ENCODE results near the gene HIVEP2.

Gene HIVEP2

DNA sequence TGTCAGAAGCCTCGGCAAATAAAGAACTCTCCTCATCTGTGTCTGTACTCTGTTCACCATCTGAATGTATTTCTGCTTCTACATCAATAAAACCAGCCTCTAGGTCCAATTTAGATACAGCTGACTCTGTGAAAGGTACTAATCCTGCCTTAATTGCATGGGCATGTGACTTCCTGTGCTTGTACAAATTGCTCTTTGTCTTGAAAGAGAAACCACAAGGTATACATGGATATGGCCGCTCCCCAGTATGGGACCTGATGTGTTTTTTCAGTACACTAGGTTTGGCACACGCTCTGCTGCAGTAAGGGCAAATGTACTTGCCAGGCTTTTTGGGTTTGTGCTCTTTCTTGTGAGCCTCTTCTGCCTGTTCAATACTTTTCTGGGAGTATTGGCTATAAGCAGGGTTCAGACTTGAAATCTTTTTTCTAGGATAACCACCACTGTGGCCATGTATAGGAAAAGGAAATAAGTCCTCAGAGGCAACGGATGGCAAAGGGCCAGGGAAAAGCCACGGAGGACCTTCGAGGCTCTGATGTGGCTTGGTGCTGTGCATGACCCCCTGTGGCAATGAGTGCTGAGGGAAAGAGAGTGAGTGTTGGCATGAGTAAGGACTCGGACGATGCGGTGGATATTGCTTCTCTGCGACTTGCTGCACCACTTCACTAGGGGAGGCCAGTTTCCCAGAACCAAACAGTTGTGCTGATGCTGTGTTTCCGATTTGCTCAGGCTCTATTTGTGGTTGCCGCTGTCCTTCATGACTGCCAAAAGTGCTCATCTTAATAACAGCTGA lies 170.9 kb downstream of the HIVEP2 start:
- Histone ChIP-seq H3K36me3 (ENCODE audit: control insufficient read depth in 1 of 2, insufficient read depth in 2 of 2, low read length in 2 of 2) (peaks cover 19 to 26% of the 10 kb centered on the region in 2 donors), H3K27me3 (ENCODE audit: control insufficient read depth in 1 of 2, insufficient read depth in 2 of 2, low read length in 2 of 2) (no peaks in the 10 kb centered on the region), H3K9me3 (ENCODE audit: control insufficient read depth in 1 of 2, low read length in 2 of 2) (no peaks in the 10 kb centered on the region), H3K4me3 (ENCODE audit: low read depth in 1 of 2, low read length in 2 of 2) (no peak overlapping the region), H3K4me1 (ENCODE audit: control insufficient read depth in 1 of 2, insufficient read depth in 2 of 2, low read length in 2 of 2) (peaks cover 0 to 12% of the 10 kb centered on the region in 2 donors), H3K27ac (ENCODE audit: low read depth, low read length) (no peak overlapping the region), H3K9ac (ENCODE audit: low read depth in 1 of 2, low read length in 2 of 2) (no peak overlapping the region)

GRCh38 chr6:142773324-142773723 lies 171.7 kb downstream of the HIVEP2 start:
- peaks cover 0 to 12% of the 10 kb centered on the region in 2 donors for H3K4me1 ChIP-seq (ENCODE audit: control insufficient read depth in 1 of 2, insufficient read depth in 2 of 2, low read length in 2 of 2)
- no peaks in the 10 kb centered on the region for H3K9me3 ChIP-seq (ENCODE audit: control insufficient read depth in 1 of 2, low read length in 2 of 2)
- H3K36me3 ChIP-seq (ENCODE audit: control insufficient read depth in 1 of 2, insufficient read depth in 2 of 2, low read length in 2 of 2) = peaks cover 20 to 26% of the 10 kb centered on the region in 2 donors
- no peak overlapping the region for H3K9ac ChIP-seq (ENCODE audit: low read depth in 1 of 2, low read length in 2 of 2)
- H3K27ac ChIP-seq (ENCODE audit: low read depth, low read length) = no peak overlapping the region
- H3K4me3 ChIP-seq (ENCODE audit: low read depth in 1 of 2, low read length in 2 of 2) = no peak overlapping the region
- H3K27me3 ChIP-seq (ENCODE audit: control insufficient read depth in 1 of 2, insufficient read depth in 2 of 2, low read length in 2 of 2) = no peaks in the 10 kb centered on the region

- Histone ChIP-seq H3K27me3 (ENCODE audit: control insufficient read depth in 1 of 2, insufficient read depth in 2 of 2, low read length in 2 of 2) (no peaks in the 10 kb centered on the region), H3K9me3 (ENCODE audit: control insufficient read depth in 1 of 2, low read length in 2 of 2) (no peaks in the 10 kb centered on the region), H3K4me3 (ENCODE audit: low read depth in 1 of 2, low read length in 2 of 2) (no peak overlapping the region), H3K4me1 (ENCODE audit: control insufficient read depth in 1 of 2, insufficient read depth in 2 of 2, low read length in 2 of 2) (peaks cover 0 to 12% of the 10 kb centered on the region in 2 donors), H3K36me3 (ENCODE audit: control insufficient read depth in 1 of 2, insufficient read depth in 2 of 2, low read length in 2 of 2) (peaks cover 23 to 29% of the 10 kb centered on the region in 2 donors), H3K9ac (ENCODE audit: low read depth in 1 of 2, low read length in 2 of 2) (no peak overlapping the region), H3K27ac (ENCODE audit: low read depth, low read length) (no peak overlapping the region)
Observed at GRCh38 chr6:142771162-142771561, 173.8 kb downstream of the HIVEP2 start.

- Histone ChIP-seq H3K9ac (ENCODE audit: low read depth in 1 of 2, low read length in 2 of 2) (no peak overlapping the region), H3K4me1 (ENCODE audit: control insufficient read depth in 1 of 2, insufficient read depth in 2 of 2, low read length in 2 of 2) (no peaks in the 10 kb centered on the region), H3K4me3 (ENCODE audit: low read depth in 1 of 2, low read length in 2 of 2) (no peak overlapping the region), H3K36me3 (ENCODE audit: control insufficient read depth in 1 of 2, insufficient read depth in 2 of 2, low read length in 2 of 2) (peaks cover 24 to 25% of the 10 kb centered on the region in 2 donors), H3K27me3 (ENCODE audit: control insufficient read depth in 1 of 2, insufficient read depth in 2 of 2, low read length in 2 of 2) (no peaks in the 10 kb centered on the region), H3K27ac (ENCODE audit: low read depth, low read length) (no peak overlapping the region), H3K9me3 (ENCODE audit: control insufficient read depth in 1 of 2, low read length in 2 of 2) (no peaks in the 10 kb centered on the region)
Observed at GRCh38 chr6:142765306-142765705, 179.7 kb downstream of the HIVEP2 start.

GRCh38 chr6:142764311-142764710 lies 180.7 kb downstream of the HIVEP2 start:
- H3K36me3 ChIP-seq (ENCODE audit: control insufficient read depth in 1 of 2, insufficient read depth in 2 of 2, low read length in 2 of 2) = peaks cover 26 to 30% of the 10 kb centered on the region in 2 donors
- no peak overlapping the region for H3K4me3 ChIP-seq (ENCODE audit: low read depth in 1 of 2, low read length in 2 of 2)
- H3K9ac ChIP-seq (ENCODE audit: low read depth in 1 of 2, low read length in 2 of 2) = no peak overlapping the region

GRCh38 chr6:142763205-142763604 lies 181.8 kb downstream of the HIVEP2 start:
- Histone ChIP-seq H3K9ac (ENCODE audit: low read depth in 1 of 2, low read length in 2 of 2) (no peak overlapping the region), H3K4me3 (ENCODE audit: low read depth in 1 of 2, low read length in 2 of 2) (no peak overlapping the region), H3K27ac (ENCODE audit: low read depth, low read length) (no peak overlapping the region), H3K9me3 (ENCODE audit: control insufficient read depth in 1 of 2, low read length in 2 of 2) (no peaks in the 10 kb centered on the region), H3K36me3 (ENCODE audit: control insufficient read depth in 1 of 2, insufficient read depth in 2 of 2, low read length in 2 of 2) (peaks cover 33% of the 10 kb centered on the region in 2 donors), H3K4me1 (ENCODE audit: control insufficient read depth in 1 of 2, insufficient read depth in 2 of 2, low read length in 2 of 2) (no peaks in the 10 kb centered on the region), H3K27me3 (ENCODE audit: control insufficient read depth in 1 of 2, insufficient read depth in 2 of 2, low read length in 2 of 2) (no peaks in the 10 kb centered on the region)

More at GRCh38 chr6:142764311-142764710, 180.7 kb downstream of the HIVEP2 start:
- no peak overlapping the region for H3K27ac ChIP-seq (ENCODE audit: low read depth, low read length)
- H3K27me3 ChIP-seq (ENCODE audit: control insufficient read depth in 1 of 2, insufficient read depth in 2 of 2, low read length in 2 of 2) = no peaks in the 10 kb centered on the region
- H3K9me3 ChIP-seq (ENCODE audit: control insufficient read depth in 1 of 2, low read length in 2 of 2) = no peaks in the 10 kb centered on the region
- H3K4me1 ChIP-seq (ENCODE audit: control insufficient read depth in 1 of 2, insufficient read depth in 2 of 2, low read length in 2 of 2) = no peaks in the 10 kb centered on the region

- no peak overlapping the region for H3K4me3 ChIP-seq (ENCODE audit: low read depth in 1 of 2, low read length in 2 of 2)
- no peaks in the 10 kb centered on the region for H3K9me3 ChIP-seq (ENCODE audit: control insufficient read depth in 1 of 2, low read length in 2 of 2)
- H3K27ac ChIP-seq (ENCODE audit: low read depth, low read length) = no peak overlapping the region
- H3K4me1 ChIP-seq (ENCODE audit: control insufficient read depth in 1 of 2, insufficient read depth in 2 of 2, low read length in 2 of 2) = no peaks in the 10 kb centered on the region
- H3K27me3 ChIP-seq (ENCODE audit: control insufficient read depth in 1 of 2, insufficient read depth in 2 of 2, low read length in 2 of 2) = no peaks in the 10 kb centered on the region
- peaks cover 31 to 38% of the 10 kb centered on the region in 2 donors for H3K36me3 ChIP-seq (ENCODE audit: control insufficient read depth in 1 of 2, insufficient read depth in 2 of 2, low read length in 2 of 2)
- no peak overlapping the region for H3K9ac ChIP-seq (ENCODE audit: low read depth in 1 of 2, low read length in 2 of 2)
Observed at GRCh38 chr6:142761756-142762155, 183.2 kb downstream of the HIVEP2 start.

GRCh38 chr6:142760152-142760551 lies 184.8 kb downstream of the HIVEP2 start:
- Histone ChIP-seq H3K9me3 (ENCODE audit: control insufficient read depth in 1 of 2, low read length in 2 of 2) (no peaks in the 10 kb centered on the region), H3K4me3 (ENCODE audit: low read depth in 1 of 2, low read length in 2 of 2) (no peak overlapping the region), H3K27me3 (ENCODE audit: control insufficient read depth in 1 of 2, insufficient read depth in 2 of 2, low read length in 2 of 2) (no peaks in the 10 kb centered on the region), H3K9ac (ENCODE audit: low read depth in 1 of 2, low read length in 2 of 2) (no peak overlapping the region), H3K36me3 (ENCODE audit: control insufficient read depth in 1 of 2, insufficient read depth in 2 of 2, low read length in 2 of 2) (peaks cover 34 to 41% of the 10 kb centered on the region in 2 donors), H3K4me1 (ENCODE audit: control insufficient read depth in 1 of 2, insufficient read depth in 2 of 2, low read length in 2 of 2) (no peaks in the 10 kb centered on the region), H3K27ac (ENCODE audit: low read depth, low read length) (no peak overlapping the region)

DNA sequence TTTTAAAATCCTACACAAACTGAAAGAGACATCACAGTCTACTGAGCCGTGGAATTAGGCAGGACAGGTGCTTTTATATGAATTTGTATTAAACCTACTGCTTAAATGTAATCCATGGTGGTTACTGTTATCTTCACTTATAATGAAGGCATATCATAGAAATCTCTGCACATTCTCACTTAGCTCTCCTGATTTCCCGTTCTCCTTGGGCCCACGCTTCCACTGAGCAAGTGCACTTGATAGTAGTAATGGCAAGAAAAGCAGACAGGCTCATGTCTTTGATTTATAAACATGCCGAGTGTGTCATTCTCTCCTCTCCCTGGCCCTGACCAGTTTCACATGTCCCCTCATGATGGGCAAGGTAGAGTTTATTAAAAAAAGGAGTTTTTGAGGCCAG lies 186.3 kb downstream of the HIVEP2 start:
- peaks cover 31 to 38% of the 10 kb centered on the region in 2 donors for H3K36me3 ChIP-seq (ENCODE audit: control insufficient read depth in 1 of 2, insufficient read depth in 2 of 2, low read length in 2 of 2)
- no peak overlapping the region for H3K9ac ChIP-seq (ENCODE audit: low read depth in 1 of 2, low read length in 2 of 2)
- H3K27ac ChIP-seq (ENCODE audit: low read depth, low read length) = no peak overlapping the region
- no peak overlapping the region for H3K4me3 ChIP-seq (ENCODE audit: low read depth in 1 of 2, low read length in 2 of 2)
- no peaks in the 10 kb centered on the region for H3K4me1 ChIP-seq (ENCODE audit: control insufficient read depth in 1 of 2, insufficient read depth in 2 of 2, low read length in 2 of 2)
- H3K9me3 ChIP-seq (ENCODE audit: control insufficient read depth in 1 of 2, low read length in 2 of 2) = no peaks in the 10 kb centered on the region
- H3K27me3 ChIP-seq (ENCODE audit: control insufficient read depth in 1 of 2, insufficient read depth in 2 of 2, low read length in 2 of 2) = no peaks in the 10 kb centered on the region

- Histone ChIP-seq H3K9ac (ENCODE audit: low read depth in 1 of 2, low read length in 2 of 2) (no peak overlapping the region), H3K27me3 (ENCODE audit: control insufficient read depth in 1 of 2, insufficient read depth in 2 of 2, low read length in 2 of 2) (no peaks in the 10 kb centered on the region), H3K9me3 (ENCODE audit: control insufficient read depth in 1 of 2, low read length in 2 of 2) (no peaks in the 10 kb centered on the region), H3K36me3 (ENCODE audit: control insufficient read depth in 1 of 2, insufficient read depth in 2 of 2, low read length in 2 of 2) (peaks cover 37 to 44% of the 10 kb centered on the region in 2 donors), H3K4me3 (ENCODE audit: low read depth in 1 of 2, low read length in 2 of 2) (no peak overlapping the region), H3K27ac (ENCODE audit: low read depth, low read length) (no peak overlapping the region), H3K4me1 (ENCODE audit: control insufficient read depth in 1 of 2, insufficient read depth in 2 of 2, low read length in 2 of 2) (no peaks in the 10 kb centered on the region)
Observed at GRCh38 chr6:142757852-142758628, 186.9 kb downstream of the HIVEP2 start.

Measured in duodenal mucosa (tissue), 2 donors.